H1 (cell line): ENCODE results near the gene NDUFB1. TPM values are rescaled to one million over a fixed set of nuclear protein-coding genes. Genes with fewer than 3 reads are reported as not detected.

ENCODE experiments used
- ATF3 ChIP-seq: IDR thresholded peaks from 2 replicates; pipeline ENCODE4 v1.6.1; 2011; ENCODE audit warnings: low read depth, mild to moderate bottlenecking, low read length; ENCODE audit not compliant: insufficient read depth
- CTCF ChIP-seq, 3 experiments: IDR thresholded peaks; 1 replicate in 2 of 3; 2 replicates in 1 of 3; pipeline versions ENCODE4 v1.5.1 to v1.6.1; 2011; ENCODE audit warnings: low read length in 3 of 3, mild to moderate bottlenecking in 3 of 3, inconsistent platforms in 2 of 3, low read depth in 1 of 3, moderate library complexity in 1 of 3; ENCODE audit not compliant: insufficient read depth in 1 of 3; ENCODE audit errors: control extremely low read depth in 1 of 3
- HDAC2 ChIP-seq, 2 experiments: fragments of 300-600 bp in 1 of 2; sonication (generic) in 1 of 2; IDR thresholded peaks; 2 replicates each; pipeline ENCODE4 v1.6.1; 2011 to 2012; ENCODE audit warnings: low read depth in 2 of 2, low read length in 2 of 2, mild to moderate bottlenecking in 2 of 2, moderate library complexity in 2 of 2, borderline replicate concordance in 1 of 2, inconsistent platforms in 1 of 2
- JUN ChIP-seq: IDR thresholded peaks from 2 replicates; pipeline ENCODE4 v1.6.1; 2011; ENCODE audit warnings: low read depth, mild to moderate bottlenecking, improper control_type of control experiment, low read length
- SIN3A ChIP-seq, 2 experiments: IDR thresholded peaks in 1 of 2; conservative IDR thresholded peaks in 1 of 2; 2 replicates each; pipeline ENCODE4 v1.6.1; 2011 to 2012; ENCODE audit warnings: low read length in 2 of 2, improper control_type of control experiment in 1 of 2, low read depth in 1 of 2, mild to moderate bottlenecking in 1 of 2
- SP1 ChIP-seq: IDR thresholded peaks from 2 replicates; pipeline ENCODE4 v1.6.1; 2011; ENCODE audit warnings: low read depth, low read length
- polyA plus RNA-seq, 7 experiments: library from polyadenylated mRNA; depleted of rRNA in 3 of 7; stranded (reverse) in 5 of 7; unstranded in 2 of 7; fragments of >200 nt in 5 of 7; fragments of 200-250 nt in 2 of 7; gene quantifications; 1 replicate in 5 of 7; 2 replicates in 1 of 7; 4 replicates in 1 of 7; pipeline versions ENCODE4 v1.2.1 to v1.2.3, GENCODE V29; 2011 to 2013; ENCODE audit warnings: missing spikeins in 2 of 7, mixed read lengths in 2 of 7
- total RNA-seq: library from RNA; stranded (reverse); fragmentation: NEBNext Ultra II Directional; extraction: Animal tissue kit (Norgen Biotek cat#: 25700); gene quantifications from 2 replicates; pipeline ENCODE4 v1.2.1, GENCODE V29; 2021

Gene NDUFB1
- total and polyA plus RNA-seq, 2 of the 8 experiments (the other 6 are each of a cell fraction or from before 2014, with no cell fraction given), result 124 to 271 TPM

GRCh38 chr14:92106143-92106926 lies 15.2 kb downstream of the NDUFB1 start, which contains the start of gene ATXN3 (continued):
- TF ChIP-seq CTCF (IDR thresholded peaks at IDR 0.05; ENCODE audit: control extremely low read depth in 1 of 3, insufficient read depth in 1 of 3, low read depth in 1 of 3, low read length in 3 of 3) (peak; percentile 66 to 84 (median 82)), SP1 (peak; percentile 70; the same call in 1 of the 2 replicates), JUN (no peak), SIN3A (conservative IDR thresholded peaks at IDR 0.05 in 1 of 2, IDR thresholded peaks at IDR 0.05 in 1 of 2; ENCODE audit: low read depth in 1 of 2, low read length in 2 of 2) (no peak; a peak in 1 of 4 replicates), HDAC2 (IDR thresholded peaks at IDR 0.05; ENCODE audit: borderline replicate concordance in 1 of 2, low read depth in 2 of 2, low read length in 2 of 2) (no peak), ATF3 (peak; percentile 97)
